HG03196 (cell line): ENCODE results near the gene PKD1.

Source experiments
- ATAC-seq: cut with Tn5 transposase; IDR thresholded peaks from one replicate; pipeline ENCODE4 v1.9.1; 2021; ENCODE audit not compliant: unreplicated experiment

Gene PKD1

GRCh38 chr16:2078691-2079090 lies 57.0 kb downstream of the PKD1 start:
- ATAC-seq: no peak

GRCh38 chr16:2078096-2078495 lies 57.6 kb downstream of the PKD1 start:
- no peak for ATAC-seq

GRCh38 chr16:2077696-2078095 lies 58.0 kb downstream of the PKD1 start:
- no peak for ATAC-seq

DNA sequence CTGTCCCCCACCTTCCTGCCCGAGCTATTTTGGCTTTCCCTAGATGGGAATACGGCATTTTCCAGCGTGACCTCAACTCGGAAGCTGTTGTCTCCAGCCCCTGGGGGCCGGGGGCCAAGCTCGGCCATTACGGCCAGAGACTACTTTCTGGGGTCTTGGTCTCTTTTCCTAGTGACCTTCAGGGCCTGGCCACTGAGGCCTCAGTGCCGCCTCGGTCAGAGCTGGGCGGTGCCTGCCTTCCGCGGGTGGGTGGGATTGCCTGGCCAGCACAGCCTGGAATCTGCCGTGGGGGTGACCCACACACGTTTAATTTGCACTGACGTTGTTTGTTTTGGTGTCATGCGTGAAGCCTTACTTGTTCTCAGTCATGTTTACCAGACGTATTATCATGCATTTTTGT lies 58.7 kb downstream of the PKD1 start:
- no peak for ATAC-seq

- ATAC-seq: no peak
Observed at GRCh38 chr16:2076072-2076865, 59.4 kb downstream of the PKD1 start.

GRCh38 chr16:2075631-2076030 lies 60.1 kb downstream of the PKD1 start:
- ATAC-seq: no peak

GRCh38 chr16:2074071-2074470 lies 61.6 kb downstream of the PKD1 start:
- no peak for ATAC-seq

- no peak for ATAC-seq
Observed at GRCh38 chr16:2072926-2073325, 62.8 kb downstream of the PKD1 start.

- no peak for ATAC-seq
Observed at GRCh38 chr16:2071454-2072202, 64.1 kb downstream of the PKD1 start.

- no peak for ATAC-seq
Observed at GRCh38 chr16:2070576-2071453, 64.9 kb downstream of the PKD1 start.

GRCh38 chr16:2066139-2066538 lies 69.6 kb downstream of the PKD1 start:
- no peak for ATAC-seq

DNA sequence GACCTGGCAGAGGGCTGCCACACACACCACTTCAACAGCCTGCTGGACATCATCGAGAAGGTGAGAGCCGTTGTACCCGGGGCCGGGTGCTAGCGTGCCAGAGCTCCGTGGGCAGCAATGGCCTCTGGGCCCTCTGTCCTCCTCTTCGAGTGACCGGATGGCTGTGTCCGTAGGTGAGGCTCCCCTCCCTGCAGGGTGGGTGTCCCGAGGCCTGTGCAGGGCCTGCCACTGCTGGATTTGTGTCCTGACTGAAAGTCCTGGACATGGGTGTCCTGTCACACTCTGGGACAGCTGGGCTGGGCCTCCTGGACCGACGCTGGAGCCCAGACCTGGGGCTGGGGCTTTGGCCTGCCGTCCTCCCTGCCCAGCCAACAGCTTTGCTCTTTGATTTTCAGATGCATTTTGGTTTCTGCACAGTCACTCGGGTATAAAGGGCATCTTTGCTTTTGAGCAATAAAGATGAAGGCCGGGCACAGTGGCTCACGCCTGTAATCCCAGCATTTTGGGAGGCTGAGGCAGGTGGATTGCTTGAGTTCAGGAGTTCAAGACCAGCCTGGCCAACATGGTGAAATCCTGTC lies 71.2 kb downstream of the PKD1 start:
- no peak for ATAC-seq

DNA sequence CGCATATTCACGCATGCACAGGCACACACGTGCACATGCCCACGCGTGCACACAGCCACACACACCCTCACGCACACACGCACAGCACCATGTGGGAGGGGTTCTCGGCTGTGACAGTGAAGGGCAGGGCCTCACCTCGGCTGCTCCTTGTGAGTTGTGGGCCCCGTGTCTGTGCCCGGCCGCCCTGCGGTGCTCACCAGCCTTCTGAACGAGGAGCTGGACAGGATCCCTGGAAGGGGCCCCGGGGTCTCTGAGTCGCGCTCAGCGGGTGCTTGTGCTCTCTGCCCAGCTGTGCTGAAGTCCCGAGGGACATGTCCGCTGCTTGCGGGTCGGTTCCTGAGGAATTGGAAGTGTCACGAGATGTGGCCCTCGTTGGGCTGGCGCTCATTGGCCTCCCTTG lies 71.8 kb downstream of the PKD1 start:
- ATAC-seq: no peak

GRCh38 chr16:2062801-2063200 lies 72.9 kb downstream of the PKD1 start:
- ATAC-seq: no peak

GRCh38 chr16:2061526-2061925 lies 74.2 kb downstream of the PKD1 start:
- ATAC-seq: no peak

GRCh38 chr16:2061023-2061422 lies 74.7 kb downstream of the PKD1 start:
- no peak for ATAC-seq

- ATAC-seq: no peak
Observed at GRCh38 chr16:2060346-2060745, 75.4 kb downstream of the PKD1 start.

- ATAC-seq: no peak
Observed at GRCh38 chr16:2058872-2059271, 76.8 kb downstream of the PKD1 start.

DNA sequence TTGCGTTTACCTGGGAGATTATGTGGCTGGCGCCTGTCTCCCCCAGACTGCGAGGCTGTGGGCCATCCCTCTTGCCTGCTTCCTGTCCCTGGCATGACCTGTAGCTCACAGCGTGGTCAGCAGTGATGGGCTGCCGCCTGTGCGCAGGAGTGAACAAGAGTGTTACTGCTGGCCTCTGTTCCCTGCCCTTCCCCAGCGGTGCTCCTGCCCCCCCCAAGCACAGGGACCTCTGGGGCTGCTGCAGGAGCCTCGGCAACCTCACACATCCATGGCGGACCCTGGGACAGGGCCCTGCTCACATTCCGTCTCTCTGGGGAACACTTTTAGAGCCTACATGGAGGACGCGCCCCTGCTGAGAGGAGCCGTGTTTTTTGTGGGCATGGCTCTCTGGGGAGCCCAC lies 77.3 kb downstream of the PKD1 start:
- ATAC-seq: no peak

- no peak for ATAC-seq
Observed at GRCh38 chr16:2057438-2057837, 78.3 kb downstream of the PKD1 start.
